ENCODE measurements around the gene ACD.

Gene ACD

GRCh38 chr16:67656344-67657016, 3.6 kb downstream of the ACD start:
- H3K36me3 ChIP-seq, result peaks cover 72% of the 10 kb centered on the region

GRCh38 chr16:67655363-67655762, 4.7 kb downstream of the ACD start:
- Histone ChIP-seq H3K9ac (no peak overlapping the region), H3K4me1 (peaks cover 12% of the 10 kb centered on the region), H3K9me3 (no peaks in the 10 kb centered on the region), H3K27ac (no peak overlapping the region), H3K4me2 (no peak overlapping the region), H4K20me1 (peaks cover 53% of the 10 kb centered on the region), H3K27me3 (no peaks in the 10 kb centered on the region), H3K4me3 (no peak overlapping the region), H3K36me3 (peaks cover 83% of the 10 kb centered on the region)
- no peak for TF ChIP-seq Cebpa-rat (IDR thresholded peaks at IDR 0.05)

More at GRCh38 chr16:67656344-67657016, 3.6 kb downstream of the ACD start:
- no peak overlapping the region for H3K4me3 ChIP-seq
- H3K4me2 ChIP-seq, result no peak overlapping the region
- no peaks in the 10 kb centered on the region for H3K27me3 ChIP-seq
- H3K9ac ChIP-seq, result no peak overlapping the region
- peaks cover 58% of the 10 kb centered on the region for H4K20me1 ChIP-seq
- TF ChIP-seq Cebpa-rat (IDR thresholded peaks at IDR 0.05), result no peak
- no peaks in the 10 kb centered on the region for H3K9me3 ChIP-seq
- no peak overlapping the region for H3K27ac ChIP-seq
- H3K4me1 ChIP-seq, result peaks cover 18% of the 10 kb centered on the region

GRCh38 chr16:67654403-67654911, 5.6 kb downstream of the ACD start:
- Histone ChIP-seq H3K4me1 (peaks cover 12% of the 10 kb centered on the region), H4K20me1 (peaks cover 50% of the 10 kb centered on the region), H3K9me3 (no peaks in the 10 kb centered on the region), H3K27me3 (no peaks in the 10 kb centered on the region), H3K9ac (no peak overlapping the region), H3K36me3 (peaks cover 92% of the 10 kb centered on the region), H3K27ac (no peak overlapping the region), H3K4me3 (no peak overlapping the region), H3K4me2 (no peak overlapping the region)
- TF ChIP-seq Cebpa-rat (IDR thresholded peaks at IDR 0.05), result no peak

- H3K27ac ChIP-seq, result no peak overlapping the region
- peaks cover 7% of the 10 kb centered on the region for H3K4me1 ChIP-seq
- no peak for TF ChIP-seq Cebpa-rat (IDR thresholded peaks at IDR 0.05)
- H3K4me3 ChIP-seq, result no peak overlapping the region
- H3K27me3 ChIP-seq, result no peaks in the 10 kb centered on the region
- no peak overlapping the region for H3K9ac ChIP-seq
- peaks cover 96% of the 10 kb centered on the region for H3K36me3 ChIP-seq
- H3K9me3 ChIP-seq, result no peaks in the 10 kb centered on the region
- peaks cover 44% of the 10 kb centered on the region for H4K20me1 ChIP-seq
- no peak overlapping the region for H3K4me2 ChIP-seq
Observed at GRCh38 chr16:67653789-67654402, 6.2 kb downstream of the ACD start.

GRCh38 chr16:67653128-67653788, 6.8 kb downstream of the ACD start:
- no peak overlapping the region for H3K27ac ChIP-seq
- H3K27me3 ChIP-seq, result no peaks in the 10 kb centered on the region
- no peaks in the 10 kb centered on the region for H3K9me3 ChIP-seq
- no peak overlapping the region for H3K4me2 ChIP-seq
- no peak overlapping the region for H3K4me3 ChIP-seq
- no peak for TF ChIP-seq Cebpa-rat (IDR thresholded peaks at IDR 0.05)
- H3K36me3 ChIP-seq, result peaks cover 96% of the 10 kb centered on the region
- no peak overlapping the region for H3K9ac ChIP-seq
- H3K4me1 ChIP-seq, result peaks cover under 1% of the 10 kb centered on the region; the same call in 1 of the 2 replicates
- H4K20me1 ChIP-seq, result peaks cover 38% of the 10 kb centered on the region

GRCh38 chr16:67652578-67653127, 7.4 kb downstream of the ACD start:
- H3K27ac ChIP-seq, result no peak overlapping the region
- no peaks in the 10 kb centered on the region for H3K4me1 ChIP-seq
- H4K20me1 ChIP-seq, result peaks cover 32% of the 10 kb centered on the region
- H3K27me3 ChIP-seq, result no peaks in the 10 kb centered on the region
- peaks cover 96% of the 10 kb centered on the region for H3K36me3 ChIP-seq
- H3K4me3 ChIP-seq, result no peak overlapping the region
- H3K9ac ChIP-seq, result no peak overlapping the region
- no peak for TF ChIP-seq Cebpa-rat (IDR thresholded peaks at IDR 0.05)
- H3K4me2 ChIP-seq, result no peak overlapping the region
- no peaks in the 10 kb centered on the region for H3K9me3 ChIP-seq

GRCh38 chr16:67651847-67652246, 8.2 kb downstream of the ACD start:
- TF ChIP-seq Cebpa-rat (IDR thresholded peaks at IDR 0.05), result no peak

GRCh38 chr16:67651039-67651438, 9.0 kb downstream of the ACD start:
- no peaks in the 10 kb centered on the region for H3K27me3 ChIP-seq
- peaks cover 17% of the 10 kb centered on the region; the same call in 1 of the 2 replicates for H4K20me1 ChIP-seq
- no peak overlapping the region for H3K4me2 ChIP-seq
- peaks cover 9% of the 10 kb centered on the region for H3K4me1 ChIP-seq
- H3K4me3 ChIP-seq, result no peak overlapping the region
- no peak overlapping the region for H3K27ac ChIP-seq
- no peaks in the 10 kb centered on the region for H3K9me3 ChIP-seq
- TF ChIP-seq Cebpa-rat (IDR thresholded peaks at IDR 0.05), result no peak
- H3K9ac ChIP-seq, result no peak overlapping the region
- H3K36me3 ChIP-seq, result peaks cover 94% of the 10 kb centered on the region

More at GRCh38 chr16:67651847-67652246, 8.2 kb downstream of the ACD start:
- no peak overlapping the region for H3K4me2 ChIP-seq
- peaks cover 94% of the 10 kb centered on the region for H3K36me3 ChIP-seq
- no peak overlapping the region for H3K4me3 ChIP-seq
- H3K9ac ChIP-seq, result no peak overlapping the region
- H3K27me3 ChIP-seq, result no peaks in the 10 kb centered on the region
- H3K27ac ChIP-seq, result no peak overlapping the region
- H3K4me1 ChIP-seq, result peaks cover 1% of the 10 kb centered on the region; the same call in 1 of the 2 replicates
- peaks cover 24% of the 10 kb centered on the region for H4K20me1 ChIP-seq
- no peaks in the 10 kb centered on the region for H3K9me3 ChIP-seq

- Histone ChIP-seq H3K4me3 (no peak overlapping the region), H3K9ac (no peak overlapping the region), H3K36me3 (peaks cover 85% of the 10 kb centered on the region), H3K9me3 (no peaks in the 10 kb centered on the region), H3K4me2 (no peak overlapping the region), H3K4me1 (peaks cover 19% of the 10 kb centered on the region), H3K27ac (no peak overlapping the region), H3K27me3 (no peaks in the 10 kb centered on the region), H4K20me1 (peaks cover 7% of the 10 kb centered on the region; the same call in 1 of the 2 replicates)
- no peak for TF ChIP-seq Cebpa-rat (IDR thresholded peaks at IDR 0.05)
Observed at GRCh38 chr16:67650023-67650422, 10.0 kb downstream of the ACD start.
